Pancreas (tissue), 10 donors: ENCODE results near the gene NACC2. TPM values are rescaled to one million over a fixed set of nuclear protein-coding genes. Genes with fewer than 3 reads are reported as not detected.

Source experiments
- ATAC-seq, 4 donors: fragments of 200-7000 bp; cut with Tn5 transposase; one replicate each; pipeline versions ENCODE4 v1.8.0 to v1.9.1; 2020; ENCODE audit warnings: mild to moderate bottlenecking in 4 of 4, moderate library complexity in 4 of 4
- DNase-seq, 6 donors: peaks; one replicate each; pipeline ENCODE4 v3.0.0-alpha.2; 2020
- FAIRE-seq: peaks from 2 replicates; lab custom pipeline; 2012; peaks lifted over from hg19 to GRCh38; lab: Jason Lieb, UNC
- H3K27ac ChIP-seq, 4 donors: fragments of 200-600 bp; sonication (generic); 1 replicate in 3 of 4; 2 replicates in 1 of 4; pipeline versions ENCODE4 v1.5.0 to v1.8.0; 2020
- H3K27me3 ChIP-seq, 4 donors: fragments of 200-600 bp; one replicate each; pipeline ENCODE4 v1.8.0; 2021
- H3K36me3 ChIP-seq, 3 donors: fragments of 200-600 bp; sonication (generic) in 1 of 3; one replicate each; pipeline versions ENCODE4 v1.5.0 to v1.8.0; 2020 to 2021
- H3K4me1 ChIP-seq, 3 donors: fragments of 200-600 bp; one replicate each; pipeline ENCODE4 v1.8.0; 2021
- H3K4me3 ChIP-seq, 4 donors: fragments of 200-600 bp; sonication (generic) in 2 of 4; one replicate each; pipeline versions ENCODE4 v1.5.0 to v1.8.0; 2020 to 2021
- H3K9me3 ChIP-seq, 4 donors: fragments of 200-600 bp; one replicate each; pipeline ENCODE4 v1.8.0; 2021
- WGBS, 2 donors: extraction: QIAGEN DNeasy Blood & Tissue Kit; methylation state at CpG; one replicate each; pipeline ENCODE4 v1.1.7; 2013; 5-methylcytosine and 5-hydroxymethylcytosine counted together
- intact Hi-C, 3 donors: fragments of 100-400 bp; cut with DNase I; formaldehyde crosslinking; loops; one replicate each; pipeline versions ENCODE4 v1.11.1 to v1.14.2; 2022
- polyA plus RNA-seq, 2 donors: library from polyadenylated mRNA; stranded (reverse); fragments of 200-250 nt; gene quantifications; one replicate each; pipeline ENCODE4 v1.2.3, GENCODE V29; 2013
- total RNA-seq, 6 donors: library from RNA; stranded (reverse); fragmentation: NEBNext Ultra II Directional in 4 of 6; extraction: Animal tissue kit (Norgen Biotek cat#: 25700) in 4 of 6; gene quantifications; one replicate each; pipeline versions ENCODE4 v1.2.1 to v1.2.4, GENCODE V29; 2021 to 2023
- TF ChIP-seq, protein P1 (sequence below), 4 donors: fragments of 200-600 bp; sonication (generic) in 3 of 4; IDR thresholded peaks; one replicate each; pipeline versions ENCODE4 v1.5.0 to v1.8.0; 2021; ENCODE audit warnings: antibody characterized with exemption in 4 of 4
- donor health status: healthy with polysubstance abuse.
- donor health status: DM: no; HTN: no; CAD: no; lungs with moderate emphysema.
- donor health status: DM: no; HTN: no; CAD: no.
- donor health status: control.
- donor health status: control.
- donor health status: Bipolar disorder and iron deficiency.
- donor health status: DM: yes; HTN: yes; CAD: no.
- donor health status: DM: no; HTN: no; CAD: no.
- donor health status: DM: no; HTN: no; CAD: no.
- donor health status: DM: yes; HTN: yes; CAD: no.

The NACC2 gene
- total and polyA plus RNA-seq, 8 donors: 4.3 to 12.4 (median 8.2) TPM

DNA sequence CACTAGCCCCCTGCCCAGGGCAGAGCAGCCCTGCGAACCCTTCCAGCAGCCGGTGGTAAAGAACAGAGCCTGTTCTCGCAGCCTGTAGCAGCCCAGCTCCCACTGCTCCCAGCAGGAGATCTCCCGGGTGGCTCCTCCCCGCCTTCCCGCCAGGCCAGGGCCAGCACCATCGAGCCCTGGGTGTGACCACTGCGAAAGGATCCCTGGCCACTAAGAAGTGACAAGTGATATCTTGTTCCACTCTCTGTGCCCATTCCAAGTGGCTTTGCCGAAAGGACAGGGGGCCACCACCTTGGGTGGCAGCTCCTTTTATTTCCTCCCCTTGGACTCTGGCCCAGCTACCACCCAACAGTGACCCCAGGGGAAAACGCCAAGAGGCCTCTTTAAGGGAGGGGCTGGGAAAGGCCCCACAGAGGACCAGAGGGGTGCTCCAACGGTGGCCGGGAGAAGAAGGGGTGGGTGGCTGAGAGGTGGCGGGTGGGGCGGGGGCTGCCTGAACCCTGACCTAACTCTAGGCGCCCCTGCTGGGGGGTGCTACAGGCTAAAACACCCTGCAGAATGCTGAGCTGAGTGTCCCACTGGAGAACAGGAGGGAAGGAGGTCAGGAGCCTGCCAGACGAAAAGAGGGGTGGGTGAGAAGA, 1.6 kb downstream of the NACC2 start:
- H3K9me3 ChIP-seq: no peaks in the 10 kb centered on the region
- no peak for FAIRE-seq
- TF ChIP-seq, protein P1, sequence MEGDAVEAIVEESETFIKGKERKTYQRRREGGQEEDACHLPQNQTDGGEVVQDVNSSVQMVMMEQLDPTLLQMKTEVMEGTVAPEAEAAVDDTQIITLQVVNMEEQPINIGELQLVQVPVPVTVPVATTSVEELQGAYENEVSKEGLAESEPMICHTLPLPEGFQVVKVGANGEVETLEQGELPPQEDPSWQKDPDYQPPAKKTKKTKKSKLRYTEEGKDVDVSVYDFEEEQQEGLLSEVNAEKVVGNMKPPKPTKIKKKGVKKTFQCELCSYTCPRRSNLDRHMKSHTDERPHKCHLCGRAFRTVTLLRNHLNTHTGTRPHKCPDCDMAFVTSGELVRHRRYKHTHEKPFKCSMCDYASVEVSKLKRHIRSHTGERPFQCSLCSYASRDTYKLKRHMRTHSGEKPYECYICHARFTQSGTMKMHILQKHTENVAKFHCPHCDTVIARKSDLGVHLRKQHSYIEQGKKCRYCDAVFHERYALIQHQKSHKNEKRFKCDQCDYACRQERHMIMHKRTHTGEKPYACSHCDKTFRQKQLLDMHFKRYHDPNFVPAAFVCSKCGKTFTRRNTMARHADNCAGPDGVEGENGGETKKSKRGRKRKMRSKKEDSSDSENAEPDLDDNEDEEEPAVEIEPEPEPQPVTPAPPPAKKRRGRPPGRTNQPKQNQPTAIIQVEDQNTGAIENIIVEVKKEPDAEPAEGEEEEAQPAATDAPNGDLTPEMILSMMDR (IDR thresholded peaks at IDR 0.05): no peak
- no peaks in the 10 kb centered on the region for H3K36me3 ChIP-seq
- DNase-seq: peak in 2 of 6 donors; percentile 52 to 77
- H3K4me1 ChIP-seq: peaks cover 0 to 17% (median 11%) of the 10 kb centered on the region in 3 donors
- intact Hi-C loops: no loop called here
- 23 to 24% methylated on average over 16 of the region's 16 CpGs for WGBS, 2 donors
- H3K27me3 ChIP-seq: no peaks in the 10 kb centered on the region
- peak overlapping the region; percentile 74 to 86 (median 80) for H3K4me3 ChIP-seq
- peak; percentile 25 to 50 (median 40) for ATAC-seq
- peak overlapping the region; percentile 75 to 89 (median 78) for H3K27ac ChIP-seq

DNA sequence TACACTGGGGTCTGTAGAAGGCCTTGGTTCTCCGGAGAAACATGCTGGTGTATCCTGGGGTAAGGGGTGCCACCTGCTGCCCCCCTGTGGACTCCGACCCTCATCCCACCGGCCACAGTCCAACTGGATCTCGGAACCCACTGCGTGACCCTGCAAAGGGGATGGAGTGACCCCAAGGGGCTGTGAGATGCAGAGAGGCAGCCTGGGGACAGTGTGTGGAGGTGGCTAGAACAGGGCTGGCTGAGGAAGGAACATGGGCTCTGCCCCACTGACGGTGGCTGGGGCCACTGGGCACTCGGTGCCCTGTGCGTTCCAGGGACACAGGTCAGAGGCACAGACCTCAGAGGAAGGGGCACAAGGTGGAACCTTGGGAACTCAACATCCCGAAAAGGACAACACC, 2.3 kb downstream of the NACC2 start:
- H3K4me3 ChIP-seq: no peak overlapping the region
- H3K27me3 ChIP-seq: no peaks in the 10 kb centered on the region
- H3K4me1 ChIP-seq: peaks cover 0 to 17% (median 11%) of the 10 kb centered on the region in 3 donors
- 81 to 84% methylated on average over 9 of the region's 9 CpGs for WGBS, 2 donors
- ATAC-seq (no peak), DNase-seq (peak in 1 of 6 donors; percentile 23), FAIRE-seq (no peak)
- TF ChIP-seq, protein P1 (IDR thresholded peaks at IDR 0.05): no peak
- no peaks in the 10 kb centered on the region for H3K36me3 ChIP-seq
- H3K9me3 ChIP-seq: no peaks in the 10 kb centered on the region
- peak overlapping the region in 2 of 4 donors; percentile 75 to 79 for H3K27ac ChIP-seq
- intact Hi-C loops: no loop called here

DNA sequence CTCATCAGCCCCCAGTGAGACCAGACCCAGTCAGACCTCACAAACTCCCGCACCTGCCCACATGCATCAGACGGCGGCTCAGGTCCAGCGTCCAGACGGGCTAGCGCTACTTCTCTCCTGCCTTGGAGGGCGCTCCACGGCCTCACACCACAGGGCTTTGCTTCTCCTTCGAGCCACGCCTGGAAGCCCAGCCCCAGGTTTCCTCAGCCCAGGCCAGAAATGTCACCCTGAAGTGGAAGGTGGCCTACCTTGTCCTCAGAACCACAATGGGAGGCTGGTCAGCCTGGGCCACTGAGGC, 2.8 kb downstream of the NACC2 start:
- FAIRE-seq (no peak), DNase-seq (peak in 1 of 6 donors; percentile 23), ATAC-seq (no peak)
- Histone ChIP-seq H3K4me3 (no peak overlapping the region), H3K27me3 (no peaks in the 10 kb centered on the region), H3K36me3 (no peaks in the 10 kb centered on the region), H3K27ac (peak overlapping the region in 2 of 4 donors; percentile 17 to 64), H3K4me1 (peaks cover 0 to 17% (median 11%) of the 10 kb centered on the region in 3 donors), H3K9me3 (no peaks in the 10 kb centered on the region)
- TF ChIP-seq, protein P1 (IDR thresholded peaks at IDR 0.05): no peak
- 80 to 82% methylated on average over 10 of the region's 10 CpGs for WGBS, 2 donors
- intact Hi-C loops: no loop called here

DNA sequence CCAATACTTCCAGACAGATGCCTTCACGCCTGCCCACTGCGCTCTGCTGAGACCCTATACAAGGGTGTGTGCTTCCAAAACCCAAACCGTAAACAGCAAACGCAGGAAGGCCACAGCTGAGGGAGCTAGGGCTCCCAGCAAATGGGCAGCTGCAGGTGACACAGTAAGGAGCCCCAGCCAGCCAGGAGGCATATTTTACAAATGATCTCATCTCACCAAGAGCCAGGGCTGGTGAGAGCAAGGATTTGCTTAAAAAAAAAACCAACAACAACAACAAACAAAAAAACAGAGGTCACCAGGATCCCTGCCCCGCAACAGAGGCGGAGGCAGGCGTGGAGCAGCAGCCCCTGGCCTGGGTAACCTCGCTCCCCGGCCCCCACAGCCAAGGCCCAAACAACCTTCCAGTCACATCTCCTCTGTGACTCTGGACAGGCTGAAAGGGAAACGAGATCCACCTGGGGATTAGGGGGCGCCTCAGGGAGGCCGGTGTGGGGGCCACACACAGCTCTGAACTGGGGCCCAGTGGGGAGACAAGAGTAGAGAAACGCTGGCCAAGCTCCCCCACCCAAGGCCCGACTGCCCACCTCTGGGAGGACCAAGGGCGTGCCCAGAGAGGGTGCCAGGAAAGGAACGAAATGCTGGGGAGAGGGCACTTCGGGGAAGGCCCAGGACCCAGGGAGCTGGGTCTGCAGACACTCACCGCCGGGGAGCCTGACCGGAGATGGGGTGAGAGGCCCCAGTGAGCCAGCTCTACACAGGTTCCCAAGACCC, 3.3 kb downstream of the NACC2 start:
- WGBS, 2 donors: 77 to 81% methylated on average over 20 of the region's 20 CpGs
- DNase-seq: peak in 1 of 6 donors; percentile 43
- peaks cover 0 to 17% (median 11%) of the 10 kb centered on the region in 3 donors for H3K4me1 ChIP-seq

More for the DNA sequence above, 3.3 kb downstream of the NACC2 start:
- Histone ChIP-seq H3K4me3 (no peak overlapping the region), H3K27ac (peak overlapping the region; percentile 39 to 64 (median 58)), H3K27me3 (no peaks in the 10 kb centered on the region), H3K9me3 (no peaks in the 10 kb centered on the region), H3K36me3 (no peaks in the 10 kb centered on the region)
- intact Hi-C loops: no loop called here
- TF ChIP-seq, protein P1 (IDR thresholded peaks at IDR 0.05): no peak
- FAIRE-seq (no peak), ATAC-seq (peak in 1 of 4 donors; percentile 16)
